A549 (cell line): ENCODE results near the gene AAMDC. TPM values are rescaled to one million over a fixed set of nuclear protein-coding genes. Genes with fewer than 3 reads are reported as not detected.
A peak's percentile ranks its signal among the peaks of the same experiment; 100 is the strongest.

Source experiments
- ATAC-seq, 2 experiments: fragments of 200-7000 bp in 1 of 2; fragments of >200 bp in 1 of 2; cut with Nextera tagmentation in 1 of 2; cut with Tn5 transposase in 1 of 2; 3 replicates each; pipeline versions ENCODE4 v1.8.0 to v1.9.1; 2018 to 2020; ENCODE audit warnings: mild to moderate bottlenecking in 1 of 2, moderate library complexity in 1 of 2
- CTCF ChIA-PET: fragments of 300-600 bp; sonication (Branson Sonifier 250); formaldehyde crosslinking; extraction: SDS; loops from one replicate; lab custom pipeline; 2021; ENCODE audit warnings: antibody characterized with exemption, inconsistent platforms; lab: Yijun Ruan, JAX
- POLR2A ChIA-PET: fragments of 350-600 bp; formaldehyde crosslinking; extraction: SDS; loops from one replicate; lab custom pipeline; 2021; ENCODE audit warnings: antibody characterized with exemption, inconsistent platforms; lab: Yijun Ruan, JAX
- DNase-seq, 2 experiments: peaks; one replicate each; pipeline versions ENCODE4 v3.0.0 to v3.0.0-alpha.2; 2011 to 2016; ENCODE audit warnings: low read depth in 1 of 2, low spot score in 1 of 2
- FAIRE-seq: peaks from 2 replicates; lab custom pipeline; 2011; peaks lifted over from hg19 to GRCh38; lab: Jason Lieb, UNC
- H3K27ac ChIP-seq, 2 experiments: fragments of >200 bp; sonication (Bioruptor Twin); formaldehyde crosslinking; 3 replicates each; pipeline ENCODE4 v1.5.1; 2016 to 2017
- H3K4me1 ChIP-seq: fragments of >200 bp; sonication (Bioruptor Twin); formaldehyde crosslinking; 3 replicates; pipeline ENCODE4 v1.6.1; 2016
- H3K4me2 ChIP-seq: fragments of >200 bp; sonication (Bioruptor Twin); formaldehyde crosslinking; 3 replicates; pipeline ENCODE4 v1.6.1; 2016
- H3K4me3 ChIP-seq: fragments of >200 bp; sonication (Bioruptor Twin); formaldehyde crosslinking; 3 replicates; pipeline ENCODE4 v1.5.1; 2016
- H3K9me3 ChIP-seq: fragments of >200 bp; sonication (Bioruptor Twin); formaldehyde crosslinking; 3 replicates; pipeline ENCODE4 v1.6.1; 2016
- BCL3 ChIP-seq: fragments of >200 bp; sonication (Bioruptor Twin); formaldehyde crosslinking; IDR thresholded peaks from 3 replicates; pipeline ENCODE4 v1.6.1; 2016
- CBX8 ChIP-seq: fragments of 200-600 bp; sonication (generic); IDR thresholded peaks from 2 replicates; pipeline ENCODE4 v1.6.1; 2016
- CEBPB ChIP-seq, 2 experiments: fragments of >200 bp in 1 of 2; sonication (Bioruptor Twin) in 1 of 2; formaldehyde crosslinking in 1 of 2; IDR thresholded peaks; 2 replicates each; pipeline ENCODE4 v1.6.1; 2012 to 2016
- CHD2 ChIP-seq: fragments of 150-350 bp; IDR thresholded peaks from 2 replicates; pipeline ENCODE4 v1.6.1; 2014; ENCODE audit warnings: low read length; ENCODE audit not compliant: partially characterized antibody
- CHD4 ChIP-seq: fragments of 200-600 bp; sonication (generic); IDR thresholded peaks from 2 replicates; pipeline ENCODE4 v1.6.1; 2016; ENCODE audit warnings: antibody characterized with exemption, mild to moderate bottlenecking, borderline replicate concordance
- CTCF ChIP-seq: fragments of >200 bp; sonication (Bioruptor Twin); formaldehyde crosslinking; IDR thresholded peaks from 3 replicates; pipeline ENCODE4 v1.5.1; 2016
- EHMT2 ChIP-seq: fragments of 200-600 bp; sonication (generic); IDR thresholded peaks from 2 replicates; pipeline ENCODE4 v1.6.1; 2016; ENCODE audit warnings: antibody characterized with exemption, low read depth, mild to moderate bottlenecking, moderate library complexity
- ELK1 ChIP-seq: fragments of 150-350 bp; IDR thresholded peaks from 2 replicates; pipeline ENCODE4 v1.6.1; 2014; ENCODE audit warnings: low read depth, mild to moderate bottlenecking, low read length
- EP300 ChIP-seq, 2 experiments: fragments of >200 bp; sonication (Bioruptor Twin); formaldehyde crosslinking; IDR thresholded peaks; 2 replicates in 1 of 2; 3 replicates in 1 of 2; pipeline ENCODE4 v1.6.1; 2016 to 2017
- HES2 ChIP-seq: fragments of >200 bp; sonication (Bioruptor Twin); formaldehyde crosslinking; IDR thresholded peaks from 2 replicates; pipeline ENCODE4 v1.6.1; 2016
- HOXA7 ChIP-seq: fragments of 250-450 bp; sonication (Bioruptor Pico); IDR thresholded peaks from 2 replicates; pipeline ENCODE4 v1.5.0; 2020; ENCODE audit warnings: mild to moderate bottlenecking, moderate library complexity
- HOXB13 ChIP-seq: fragments of 250-450 bp; sonication (Bioruptor Pico); IDR thresholded peaks from 2 replicates; pipeline ENCODE4 v1.5.0; 2020; ENCODE audit warnings: low read depth, mild to moderate bottlenecking, moderate library complexity
- HOXB5 ChIP-seq: fragments of 250-450 bp; sonication (Bioruptor Pico); IDR thresholded peaks from 2 replicates; pipeline ENCODE4 v1.5.0; 2020; ENCODE audit warnings: mild to moderate bottlenecking, moderate library complexity
- KDM1A ChIP-seq: fragments of 200-600 bp; sonication (generic); IDR thresholded peaks from 2 replicates; pipeline ENCODE4 v1.6.1; 2016; ENCODE audit warnings: low read depth, mild to moderate bottlenecking
- KDM5A ChIP-seq: fragments of 200-600 bp; sonication (generic); IDR thresholded peaks from 2 replicates; pipeline ENCODE4 v1.6.1; 2016; ENCODE audit warnings: antibody characterized with exemption, mild to moderate bottlenecking
- MYC ChIP-seq: IDR thresholded peaks from 2 replicates; pipeline ENCODE4 v1.6.1; 2012; ENCODE audit warnings: mild to moderate bottlenecking, inconsistent platforms, low read length, improper control_type of control experiment, borderline replicate concordance
- NFE2L2 ChIP-seq: fragments of 150-350 bp; conservative IDR thresholded peaks from 2 replicates; pipeline ENCODE4 v1.6.1; 2014; ENCODE audit warnings: low read length
- NR3C1 ChIP-seq: fragments of >200 bp; sonication (Bioruptor Twin); formaldehyde crosslinking; IDR thresholded peaks from 3 replicates; pipeline ENCODE4 v1.6.1; 2017
- PHF8 ChIP-seq: fragments of 200-600 bp; sonication (generic); IDR thresholded peaks from 2 replicates; pipeline ENCODE4 v1.6.1; 2016; ENCODE audit warnings: low read depth, mild to moderate bottlenecking, antibody characterized with exemption, moderate library complexity, borderline replicate concordance
- RAD21 ChIP-seq, 2 experiments: fragments of >200 bp in 1 of 2; sonication (Bioruptor Twin) in 1 of 2; formaldehyde crosslinking in 1 of 2; IDR thresholded peaks in 1 of 2; conservative IDR thresholded peaks in 1 of 2; 2 replicates in 1 of 2; 3 replicates in 1 of 2; pipeline ENCODE4 v1.6.1; 2012 to 2018; ENCODE audit warnings: inconsistent platforms in 1 of 2
- RARB ChIP-seq: fragments of 250-450 bp; sonication (Bioruptor Pico); IDR thresholded peaks from 2 replicates; pipeline ENCODE4 v1.8.0; 2021; ENCODE audit warnings: mild to moderate bottlenecking, moderate library complexity
- RCOR1 ChIP-seq: fragments of 150-350 bp; IDR thresholded peaks from 2 replicates; pipeline ENCODE4 v1.6.1; 2014; ENCODE audit warnings: antibody characterized with exemption, low read length, low read depth
- REST ChIP-seq: fragments of 200-600 bp; sonication (generic); IDR thresholded peaks from 2 replicates; pipeline ENCODE4 v1.6.1; 2016; ENCODE audit warnings: antibody characterized with exemption, mild to moderate bottlenecking, moderate library complexity
- SMC3 ChIP-seq: fragments of >200 bp; sonication (Bioruptor Twin); formaldehyde crosslinking; IDR thresholded peaks from 3 replicates; pipeline ENCODE4 v1.6.1; 2018; ENCODE audit warnings: inconsistent platforms
- TFCP2L1 ChIP-seq: fragments of 250-450 bp; sonication (Bioruptor Pico); IDR thresholded peaks from 2 replicates; pipeline ENCODE4 v1.5.0; 2021; ENCODE audit warnings: mild to moderate bottlenecking
- USF2 ChIP-seq: fragments of 450-650 bp; IDR thresholded peaks from 2 replicates; pipeline ENCODE4 v1.6.1; 2014; ENCODE audit warnings: antibody characterized with exemption
- ZFP36 ChIP-seq: fragments of 450-650 bp; IDR thresholded peaks from 2 replicates; pipeline ENCODE4 v1.6.1; 2014; ENCODE audit warnings: borderline replicate concordance; ENCODE audit not compliant: partially characterized antibody
- ZSCAN20 ChIP-seq: fragments of 250-450 bp; sonication (Bioruptor Pico); IDR thresholded peaks from 2 replicates; pipeline ENCODE4 v1.8.0; 2022; ENCODE audit warnings: mild to moderate bottlenecking, moderate library complexity
- WGBS: methylation state at CpG from one replicate; pipeline ENCODE4 v1.1.6; 2017; ENCODE audit errors: missing lambda C conversion rate; 5-methylcytosine and 5-hydroxymethylcytosine counted together
- polyA plus RNA-seq, 4 experiments: library from polyadenylated mRNA; depleted of rRNA in 3 of 4; stranded (reverse); fragments of >200 nt; fragmentation: RNase III in 1 of 4; extraction: RNeasy Plus Mini Kit Qiagen cat#74134 plus additional on column Dnase treatment in 1 of 4; gene quantifications; 2 replicates in 3 of 4; 3 replicates in 1 of 4; pipeline ENCODE4 v1.2.3, GENCODE V29; 2011 to 2017

The AAMDC gene
- polyA plus RNA-seq, 2 of the 4 experiments (the other 2 are of a cell fraction): 25.4 to 36.5 TPM

GRCh38 chr11:77775936-77776335 is 45.0 kb upstream of the AAMDC start:
- H3K4me2 ChIP-seq: no peak overlapping the region
- TF ChIP-seq CBX8: no peak
- no peak for TF ChIP-seq CHD2
- no peak for TF ChIP-seq NFE2L2
- TF ChIP-seq RAD21 (conservative IDR thresholded peaks at IDR 0.05 in 1 of 2, IDR thresholded peaks at IDR 0.05 in 1 of 2): no peak
- no peak for TF ChIP-seq ZFP36
- no peak for TF ChIP-seq HOXB5 (CRISPR knock-in tag)
- no peak for TF ChIP-seq CHD4
- TF ChIP-seq PHF8: no peak
- no peak for TF ChIP-seq KDM5A
- TF ChIP-seq ZSCAN20 (CRISPR knock-in tag): no peak
- no peak for TF ChIP-seq EP300 (IDR thresholded peaks at IDR 0.05)
- no peak for TF ChIP-seq EHMT2
- TF ChIP-seq KDM1A: no peak
- no peak for TF ChIP-seq MYC
- TF ChIP-seq REST: no peak
- no peak for TF ChIP-seq BCL3
- no peak for TF ChIP-seq USF2
- no peak for TF ChIP-seq TFCP2L1 (CRISPR knock-in tag)
- FAIRE-seq (no peak), ATAC-seq (no peak), DNase-seq (no peak)
- no peaks in the 10 kb centered on the region for H3K9me3 ChIP-seq
- no peak overlapping the region for H3K4me3 ChIP-seq
- ChIA-PET POLR2A (interaction anchor here (1.3 kb wide), 1 partner anchor 219 kb away, joined by 3 read pairs; the partner anchor contains the start of gene INTS4), CTCF (interaction anchor here (0.5 to 2.6 kb wide), 6 partner anchors 13 to 276 kb away, joined by 3 to 10 read pairs (median 4); no protein-coding TSS in a partner anchor)
- 81% methylated on average over 2 of the region's 2 CpGs for WGBS
- no peaks in the 10 kb centered on the region for H3K4me1 ChIP-seq
- no peak overlapping the region for H3K27ac ChIP-seq

GRCh38 chr11:77776455-77776854 is 44.5 kb upstream of the AAMDC start:
- peak in 1 of 2 experiments; percentile 21 for DNase-seq
- POLR2A ChIA-PET: interaction anchor here (1.3 kb wide), 1 partner anchor 218 kb away, joined by 3 read pairs; the partner anchor contains the start of gene INTS4
- Histone ChIP-seq H3K9me3 (no peaks in the 10 kb centered on the region), H3K27ac (no peak overlapping the region), H3K4me3 (no peak overlapping the region), H3K4me1 (no peaks in the 10 kb centered on the region), H3K4me2 (no peak overlapping the region)
- CTCF ChIA-PET: interaction anchor here (0.5 to 2.6 kb wide), 6 partner anchors 13 to 275 kb away, joined by 3 to 10 read pairs (median 4); no protein-coding TSS in a partner anchor
- peak in 1 of 2 experiments; percentile 57; a peak in 1 of 6 replicates for ATAC-seq
- 20% methylated on average over 1 of the region's 1 CpG for WGBS
- no peak for FAIRE-seq
- TF ChIP-seq PHF8: no peak
- TF ChIP-seq EP300 (IDR thresholded peaks at IDR 0.05): no peak
- TF ChIP-seq SMC3: peak; percentile 42; the same call in 2 of the 3 replicates
- no peak for TF ChIP-seq HES2
- TF ChIP-seq ELK1: no peak
- no peak for TF ChIP-seq HOXB13 (CRISPR knock-in tag)
- TF ChIP-seq RARB: no peak
- no peak for TF ChIP-seq NR3C1
- TF ChIP-seq KDM1A: no peak
- TF ChIP-seq HOXA7 (CRISPR knock-in tag): no peak
- TF ChIP-seq RAD21 (conservative IDR thresholded peaks at IDR 0.05 in 1 of 2, IDR thresholded peaks at IDR 0.05 in 1 of 2): peak; percentile 65 to 70
- TF ChIP-seq CTCF: peak; percentile 60
- no peak for TF ChIP-seq CEBPB (IDR thresholded peaks at IDR 0.05)
- no peak for TF ChIP-seq RCOR1
